A549 (cell line): ENCODE measurements around the gene STAM. TPM values are rescaled to one million over a fixed set of nuclear protein-coding genes. Genes with fewer than 3 reads are reported as not detected.

ENCODE experiments used
- ATAC-seq, 2 experiments: fragments of 200-7000 bp in 1 of 2; fragments of >200 bp in 1 of 2; cut with Nextera tagmentation in 1 of 2; cut with Tn5 transposase in 1 of 2; 3 replicates each; pipeline versions ENCODE4 v1.8.0 to v1.9.1; 2018 to 2020; ENCODE audit warnings: mild to moderate bottlenecking in 1 of 2, moderate library complexity in 1 of 2
- CTCF ChIA-PET: fragments of 300-600 bp; sonication (Branson Sonifier 250); formaldehyde crosslinking; extraction: SDS; loops from one replicate; lab custom pipeline; 2021; ENCODE audit warnings: antibody characterized with exemption, inconsistent platforms; lab: Yijun Ruan, JAX
- POLR2A ChIA-PET: fragments of 350-600 bp; formaldehyde crosslinking; extraction: SDS; loops from one replicate; lab custom pipeline; 2021; ENCODE audit warnings: antibody characterized with exemption, inconsistent platforms; lab: Yijun Ruan, JAX
- DNase-seq, 2 experiments: peaks; one replicate each; pipeline versions ENCODE4 v3.0.0 to v3.0.0-alpha.2; 2011 to 2016; ENCODE audit warnings: low read depth in 1 of 2, low spot score in 1 of 2
- FAIRE-seq: peaks from 2 replicates; lab custom pipeline; 2011; peaks lifted over from hg19 to GRCh38; lab: Jason Lieb, UNC
- H3K27ac ChIP-seq, 2 experiments: fragments of >200 bp; sonication (Bioruptor Twin); formaldehyde crosslinking; 3 replicates each; pipeline ENCODE4 v1.5.1; 2016 to 2017
- H3K4me1 ChIP-seq: fragments of >200 bp; sonication (Bioruptor Twin); formaldehyde crosslinking; 3 replicates; pipeline ENCODE4 v1.6.1; 2016
- H3K4me2 ChIP-seq: fragments of >200 bp; sonication (Bioruptor Twin); formaldehyde crosslinking; 3 replicates; pipeline ENCODE4 v1.6.1; 2016
- H3K4me3 ChIP-seq: fragments of >200 bp; sonication (Bioruptor Twin); formaldehyde crosslinking; 3 replicates; pipeline ENCODE4 v1.5.1; 2016
- H3K9me3 ChIP-seq: fragments of >200 bp; sonication (Bioruptor Twin); formaldehyde crosslinking; 3 replicates; pipeline ENCODE4 v1.6.1; 2016
- BHLHE40 ChIP-seq: IDR thresholded peaks from 2 replicates; pipeline ENCODE4 v1.6.1; 2012; ENCODE audit warnings: low read depth, low read length, inconsistent platforms
- CBX2 ChIP-seq: fragments of 200-600 bp; sonication (generic); IDR thresholded peaks from 2 replicates; pipeline ENCODE4 v1.6.1; 2016; ENCODE audit warnings: low read depth, mild to moderate bottlenecking, borderline replicate concordance
- CEBPB ChIP-seq, 2 experiments: fragments of >200 bp in 1 of 2; sonication (Bioruptor Twin) in 1 of 2; formaldehyde crosslinking in 1 of 2; IDR thresholded peaks; 2 replicates each; pipeline ENCODE4 v1.6.1; 2012 to 2016
- CHD4 ChIP-seq: fragments of 200-600 bp; sonication (generic); IDR thresholded peaks from 2 replicates; pipeline ENCODE4 v1.6.1; 2016; ENCODE audit warnings: antibody characterized with exemption, mild to moderate bottlenecking, borderline replicate concordance
- CTCF ChIP-seq: fragments of >200 bp; sonication (Bioruptor Twin); formaldehyde crosslinking; IDR thresholded peaks from 3 replicates; pipeline ENCODE4 v1.5.1; 2016
- EHMT2 ChIP-seq: fragments of 200-600 bp; sonication (generic); IDR thresholded peaks from 2 replicates; pipeline ENCODE4 v1.6.1; 2016; ENCODE audit warnings: antibody characterized with exemption, low read depth, mild to moderate bottlenecking, moderate library complexity
- FOSB ChIP-seq: fragments of 250-450 bp; sonication (Bioruptor Pico); IDR thresholded peaks from 2 replicates; pipeline ENCODE4 v1.5.0; 2020; ENCODE audit warnings: mild to moderate bottlenecking, moderate library complexity
- FOSL2 ChIP-seq, 2 experiments: fragments of 450-650 bp in 1 of 2; fragments of >200 bp in 1 of 2; sonication (Bioruptor Twin) in 1 of 2; formaldehyde crosslinking; IDR thresholded peaks; 2 replicates each; pipeline versions ENCODE4 v1.5.0 to v1.6.1; 2016 to 2020; ENCODE audit warnings: mild to moderate bottlenecking in 1 of 2, moderate library complexity in 1 of 2
- GATA3 ChIP-seq: IDR thresholded peaks from 2 replicates; pipeline ENCODE4 v1.6.1; 2012; ENCODE audit warnings: borderline replicate concordance
- HDAC2 ChIP-seq: fragments of 200-600 bp; sonication (generic); IDR thresholded peaks from 2 replicates; pipeline ENCODE4 v1.6.1; 2016
- HES2 ChIP-seq: fragments of >200 bp; sonication (Bioruptor Twin); formaldehyde crosslinking; IDR thresholded peaks from 2 replicates; pipeline ENCODE4 v1.6.1; 2016
- HOXB13 ChIP-seq: fragments of 250-450 bp; sonication (Bioruptor Pico); IDR thresholded peaks from 2 replicates; pipeline ENCODE4 v1.5.0; 2020; ENCODE audit warnings: low read depth, mild to moderate bottlenecking, moderate library complexity
- HOXB5 ChIP-seq: fragments of 250-450 bp; sonication (Bioruptor Pico); IDR thresholded peaks from 2 replicates; pipeline ENCODE4 v1.5.0; 2020; ENCODE audit warnings: mild to moderate bottlenecking, moderate library complexity
- JUNB ChIP-seq: fragments of >200 bp; sonication (Bioruptor Twin); formaldehyde crosslinking; IDR thresholded peaks from 2 replicates; pipeline ENCODE4 v1.6.1; 2016
- MAZ ChIP-seq: fragments of 150-350 bp; IDR thresholded peaks from 2 replicates; pipeline ENCODE4 v1.6.1; 2014; ENCODE audit warnings: antibody characterized with exemption, low read depth, low read length, borderline replicate concordance
- NFE2L2 ChIP-seq: fragments of 150-350 bp; conservative IDR thresholded peaks from 2 replicates; pipeline ENCODE4 v1.6.1; 2014; ENCODE audit warnings: low read length
- PBX3 ChIP-seq: IDR thresholded peaks from 2 replicates; pipeline ENCODE4 v1.6.1; 2012
- POLR2AphosphoS2 ChIP-seq: conservative IDR thresholded peaks from 2 replicates; pipeline ENCODE4 v1.6.1; 2012; ENCODE audit warnings: low read length, improper control_type of control experiment, inconsistent platforms
- RARB ChIP-seq: fragments of 250-450 bp; sonication (Bioruptor Pico); IDR thresholded peaks from 2 replicates; pipeline ENCODE4 v1.8.0; 2021; ENCODE audit warnings: mild to moderate bottlenecking, moderate library complexity
- REST ChIP-seq: fragments of 200-600 bp; sonication (generic); IDR thresholded peaks from 2 replicates; pipeline ENCODE4 v1.6.1; 2016; ENCODE audit warnings: antibody characterized with exemption, mild to moderate bottlenecking, moderate library complexity
- RNF2 ChIP-seq: fragments of 200-600 bp; sonication (generic); IDR thresholded peaks from 2 replicates; pipeline ENCODE4 v1.6.1; 2016; ENCODE audit warnings: low read depth, mild to moderate bottlenecking, antibody characterized with exemption, moderate library complexity, borderline replicate concordance
- SMC3 ChIP-seq: fragments of >200 bp; sonication (Bioruptor Twin); formaldehyde crosslinking; IDR thresholded peaks from 3 replicates; pipeline ENCODE4 v1.6.1; 2018; ENCODE audit warnings: inconsistent platforms
- SREBF2 ChIP-seq: fragments of 450-650 bp; IDR thresholded peaks from 2 replicates; pipeline ENCODE4 v1.6.1; 2014; ENCODE audit warnings: mild to moderate bottlenecking, moderate library complexity
- TFCP2L1 ChIP-seq: fragments of 250-450 bp; sonication (Bioruptor Pico); IDR thresholded peaks from 2 replicates; pipeline ENCODE4 v1.5.0; 2021; ENCODE audit warnings: mild to moderate bottlenecking
- TP53 ChIP-seq: fragments of 250-450 bp; sonication (Bioruptor Pico); IDR thresholded peaks from 2 replicates; pipeline ENCODE4 v1.5.0; 2021; ENCODE audit warnings: mild to moderate bottlenecking, moderate library complexity
- ZC3H11A ChIP-seq: fragments of 450-650 bp; IDR thresholded peaks from 2 replicates; pipeline ENCODE4 v1.6.1; 2014; ENCODE audit warnings: antibody characterized with exemption, mild to moderate bottlenecking
- WGBS: methylation state at CpG from one replicate; pipeline ENCODE4 v1.1.6; 2017; ENCODE audit errors: missing lambda C conversion rate; 5-methylcytosine and 5-hydroxymethylcytosine counted together
- polyA plus RNA-seq, 4 experiments: library from polyadenylated mRNA; depleted of rRNA in 3 of 4; stranded (reverse); fragments of >200 nt; fragmentation: RNase III in 1 of 4; extraction: RNeasy Plus Mini Kit Qiagen cat#74134 plus additional on column Dnase treatment in 1 of 4; gene quantifications; 2 replicates in 3 of 4; 3 replicates in 1 of 4; pipeline ENCODE4 v1.2.3, GENCODE V29; 2011 to 2017
- TF ChIP-seq, protein P1 (sequence below): fragments of 450-650 bp; IDR thresholded peaks from 2 replicates; pipeline ENCODE4 v1.6.1; 2014; ENCODE audit warnings: antibody characterized with exemption
- TF ChIP-seq, protein P2 (sequence below): IDR thresholded peaks from 2 replicates; pipeline ENCODE4 v1.6.1; 2012; ENCODE audit warnings: low read depth, borderline replicate concordance

STAM gene
- polyA plus RNA-seq, 2 of the 4 experiments (the other 2 are of a cell fraction) = 24.4 to 51.7 TPM

DNA sequence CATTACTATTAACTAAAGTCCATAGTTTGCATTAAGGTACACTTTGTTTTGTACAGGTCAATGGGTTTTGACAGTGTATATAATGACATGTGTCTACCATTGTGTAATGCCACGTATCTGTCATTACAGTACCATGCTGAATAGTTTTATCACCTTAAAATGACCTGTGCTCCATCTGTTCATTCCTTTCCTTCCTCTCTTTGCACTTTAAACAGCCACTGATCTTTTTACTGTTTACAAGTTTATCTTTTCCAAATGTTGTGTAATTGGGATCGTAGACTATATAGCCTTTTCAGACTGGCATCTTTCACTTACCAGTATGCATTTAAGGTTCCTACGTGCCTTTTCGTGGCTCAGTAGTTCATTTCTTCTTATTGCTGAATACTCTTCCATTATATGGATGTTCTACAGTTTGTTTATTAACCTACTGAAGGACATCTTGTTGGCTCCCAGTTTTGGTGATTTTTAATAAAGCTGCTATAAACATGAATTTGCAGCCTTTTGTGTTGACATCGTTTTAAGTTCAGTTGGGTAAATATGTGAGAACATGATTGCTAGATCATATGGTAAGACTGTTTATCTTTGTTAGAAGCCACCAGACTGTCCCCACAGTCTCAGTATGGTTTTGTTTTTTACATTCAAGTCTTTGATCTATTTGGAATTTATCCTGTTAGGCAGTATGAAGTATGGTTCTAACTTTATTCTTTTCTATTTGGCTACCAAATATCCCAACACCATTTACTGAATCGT is 24.7 kb downstream of the STAM start:
- Histone ChIP-seq H3K4me3 (no peak overlapping the region), H3K4me1 (peaks cover 62% of the 10 kb centered on the region)
- ATAC-seq = no peak
- TF ChIP-seq BHLHE40 = no peak
- TF ChIP-seq HDAC2 = no peak
- TF ChIP-seq, protein P1, sequence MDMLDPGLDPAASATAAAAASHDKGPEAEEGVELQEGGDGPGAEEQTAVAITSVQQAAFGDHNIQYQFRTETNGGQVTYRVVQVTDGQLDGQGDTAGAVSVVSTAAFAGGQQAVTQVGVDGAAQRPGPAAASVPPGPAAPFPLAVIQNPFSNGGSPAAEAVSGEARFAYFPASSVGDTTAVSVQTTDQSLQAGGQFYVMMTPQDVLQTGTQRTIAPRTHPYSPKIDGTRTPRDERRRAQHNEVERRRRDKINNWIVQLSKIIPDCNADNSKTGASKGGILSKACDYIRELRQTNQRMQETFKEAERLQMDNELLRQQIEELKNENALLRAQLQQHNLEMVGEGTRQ = no peak
- no peak for TF ChIP-seq POLR2AphosphoS2
- no peak for TF ChIP-seq FOSL2 (IDR thresholded peaks at IDR 0.05)
- TF ChIP-seq FOSL2 (CRISPR knock-in tag; IDR thresholded peaks at IDR 0.05) = no peak
- no peak for TF ChIP-seq ZC3H11A
- no peak for TF ChIP-seq JUNB
- TF ChIP-seq TFCP2L1 (CRISPR knock-in tag) = no peak
- TF ChIP-seq TP53 (CRISPR knock-in tag) = no peak
- TF ChIP-seq SREBF2 = no peak
- TF ChIP-seq CEBPB (IDR thresholded peaks at IDR 0.05) = no peak
- no peak for TF ChIP-seq CTCF
- no peak for TF ChIP-seq RARB (CRISPR knock-in tag)
- no peak for TF ChIP-seq EHMT2
- no peak for TF ChIP-seq PBX3
- no peak for TF ChIP-seq SMC3
- TF ChIP-seq REST = no peak
- TF ChIP-seq, all 56 proteins: peak for 0
- Histone ChIP-seq H3K9me3 (no peaks in the 10 kb centered on the region), H3K4me2 (no peak overlapping the region; the same call in 2 of the 3 replicates), H3K27ac (no peak overlapping the region)
- ChIA-PET POLR2A (no interaction called here), CTCF (no interaction called here)
- DNase-seq = no peak
- WGBS = 74% methylated on average over 6 of the region's 6 CpGs
- no peak for FAIRE-seq

DNA sequence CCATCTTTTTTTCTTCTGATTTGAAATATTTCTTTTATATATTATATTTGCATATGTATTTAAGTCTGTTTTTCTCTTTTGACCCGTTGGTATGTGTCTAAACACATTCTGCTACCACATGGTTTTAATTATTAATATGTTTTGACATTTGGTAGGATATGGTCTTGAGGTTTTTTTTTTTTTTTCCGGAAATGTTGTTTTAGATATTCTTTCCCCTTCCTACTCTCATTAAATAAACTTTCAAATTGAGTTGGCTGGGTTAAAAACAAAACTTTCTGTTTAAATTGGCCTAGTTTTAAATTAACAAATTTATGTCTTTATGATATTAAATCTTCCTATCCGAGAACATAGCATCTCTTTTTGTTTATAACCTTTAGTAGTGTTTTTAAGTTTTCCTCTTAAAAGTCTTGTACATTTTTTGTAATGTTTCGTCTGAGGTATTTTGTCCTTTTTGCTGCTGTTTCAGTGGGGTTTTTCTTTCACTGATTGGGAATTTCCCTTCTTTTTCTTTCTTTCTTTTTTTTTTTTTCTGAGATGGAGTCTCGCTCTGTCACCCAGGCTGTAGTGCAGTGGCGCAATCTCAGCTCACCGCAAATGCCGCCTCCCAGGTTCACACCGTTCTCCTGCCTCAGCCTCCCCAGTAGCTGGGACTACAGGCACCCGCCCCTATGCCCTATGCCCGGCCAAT is 25.4 kb downstream of the STAM start:
- ATAC-seq (no peak), DNase-seq (no peak), FAIRE-seq (no peak)
- Histone ChIP-seq H3K4me3 (no peak overlapping the region), H3K4me1 (peaks cover 65% of the 10 kb centered on the region), H3K27ac (no peak overlapping the region), H3K9me3 (no peaks in the 10 kb centered on the region), H3K4me2 (no peak overlapping the region; the same call in 2 of the 3 replicates)
- ChIA-PET POLR2A (no interaction called here), CTCF (no interaction called here)
- WGBS = 85% methylated on average over 11 of the region's 11 CpGs
- TF ChIP-seq, protein P2, sequence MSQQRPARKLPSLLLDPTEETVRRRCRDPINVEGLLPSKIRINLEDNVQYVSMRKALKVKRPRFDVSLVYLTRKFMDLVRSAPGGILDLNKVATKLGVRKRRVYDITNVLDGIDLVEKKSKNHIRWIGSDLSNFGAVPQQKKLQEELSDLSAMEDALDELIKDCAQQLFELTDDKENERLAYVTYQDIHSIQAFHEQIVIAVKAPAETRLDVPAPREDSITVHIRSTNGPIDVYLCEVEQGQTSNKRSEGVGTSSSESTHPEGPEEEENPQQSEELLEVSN = no peak
- TF ChIP-seq CHD4 (no peak), CBX2 (no peak), HES2 (no peak), RARB (CRISPR knock-in tag) (no peak), NFE2L2 (no peak), HOXB13 (CRISPR knock-in tag) (no peak), RNF2 (no peak), HOXB5 (CRISPR knock-in tag) (no peak), GATA3 (no peak), FOSB (CRISPR knock-in tag) (no peak), MAZ (no peak)
